WI38 (cell line): ENCODE results near the gene KTN1.

ENCODE experiments used
- H3K4me3 ChIP-seq: 2 replicates; pipeline ENCODE4 v1.5.1; 2011; ENCODE audit warnings: low read depth, mild to moderate bottlenecking, control low read depth, low read length
- CTCF ChIP-seq: IDR thresholded peaks from 2 replicates; pipeline ENCODE4 v1.5.1; 2012; ENCODE audit warnings: low read depth, mild to moderate bottlenecking, control low read depth, low read length

Gene KTN1

GRCh38 chr14:55547650-55548315 lies 32.2 kb upstream of the KTN1 start:
- no peak overlapping the region for H3K4me3 ChIP-seq
- TF ChIP-seq CTCF: no peak

- no peak overlapping the region for H3K4me3 ChIP-seq
- TF ChIP-seq CTCF: no peak
Measured at GRCh38 chr14:55553791-55554190, 26.2 kb upstream of the KTN1 start.

- H3K4me3 ChIP-seq: no peak overlapping the region
- no peak for TF ChIP-seq CTCF
Measured at GRCh38 chr14:55556929-55557623, 22.9 kb upstream of the KTN1 start.

GRCh38 chr14:55562135-55562534 lies 17.9 kb upstream of the KTN1 start:
- TF ChIP-seq CTCF: no peak
- no peak overlapping the region for H3K4me3 ChIP-seq

- TF ChIP-seq CTCF: no peak
- H3K4me3 ChIP-seq: no peak overlapping the region
Measured at GRCh38 chr14:55568618-55569017, 11.4 kb upstream of the KTN1 start.

- H3K4me3 ChIP-seq: no peak overlapping the region
- TF ChIP-seq CTCF: no peak
Measured at GRCh38 chr14:55571125-55571889, 8.7 kb upstream of the KTN1 start.

- H3K4me3 ChIP-seq: no peak overlapping the region
- TF ChIP-seq CTCF: no peak
Measured at GRCh38 chr14:55572578-55572977, 7.4 kb upstream of the KTN1 start.
